HG03342 (cell line): ENCODE results near the gene VSX2.
"Not testable (repeated sequence)": the region's sequence is repeated elsewhere in the genome, so short reads cannot be mapped to it uniquely, and the experiment has no call there.

Experiments used
- ATAC-seq: cut with Tn5 transposase; IDR thresholded peaks from one replicate; pipeline ENCODE4 v1.9.1; 2021; ENCODE audit warnings: mild to moderate bottlenecking, moderate library complexity; ENCODE audit not compliant: unreplicated experiment

Gene VSX2

DNA sequence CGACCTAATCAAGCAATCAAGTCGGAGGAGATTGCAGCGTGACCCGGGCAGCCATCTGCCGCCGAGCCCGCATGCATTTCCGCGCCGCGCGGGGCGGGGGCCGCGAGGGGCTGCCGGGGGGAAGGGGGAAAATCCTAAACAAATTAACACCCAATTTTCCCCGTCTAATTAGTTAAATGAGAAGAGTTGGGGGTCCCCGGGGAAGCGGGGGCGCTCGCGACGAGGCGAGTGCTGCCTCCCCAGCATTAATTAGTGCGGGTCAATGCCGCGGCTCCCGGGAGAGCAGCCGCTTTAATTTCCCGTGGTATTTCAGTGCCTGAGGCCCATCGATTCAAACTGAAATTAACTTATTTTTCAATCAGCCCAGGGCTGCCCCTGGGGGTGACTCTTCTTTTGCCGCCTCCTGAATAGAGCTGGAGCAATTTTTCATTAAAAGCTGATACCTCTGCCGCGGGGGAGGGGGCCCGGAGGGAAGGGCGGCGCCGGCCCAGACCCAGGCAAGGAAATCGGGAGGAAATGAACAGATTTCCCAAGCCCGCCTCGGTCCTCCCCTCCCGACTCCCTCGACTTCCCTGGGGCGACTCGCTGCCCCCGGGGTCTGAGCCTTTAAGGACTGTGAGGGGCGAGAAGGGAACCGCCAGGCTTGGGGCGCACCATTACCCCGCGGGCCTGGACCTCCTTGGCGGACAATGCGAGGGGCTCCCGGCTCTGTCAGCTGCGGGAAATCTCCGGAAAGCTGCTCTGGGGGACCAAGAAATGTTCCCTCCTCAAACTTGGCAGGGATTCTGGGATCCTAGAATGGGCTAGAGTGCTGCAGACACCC is 18.9 kb downstream of the VSX2 start:
- ATAC-seq, result no peak

DNA sequence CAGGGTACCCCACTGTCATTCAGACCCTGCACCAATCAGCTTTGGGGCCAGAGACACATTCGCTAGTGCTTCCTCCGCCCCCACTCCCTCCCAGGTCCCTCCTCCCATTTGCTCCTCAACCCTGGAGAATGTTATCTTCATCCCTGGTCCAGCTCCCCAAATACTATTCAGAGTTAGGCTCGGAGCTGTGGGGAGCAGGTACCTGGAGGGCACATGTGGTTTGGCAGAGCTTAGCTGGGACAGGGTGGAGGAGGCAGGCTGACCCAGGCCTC is 19.5 kb downstream of the VSX2 start:
- ATAC-seq, result no peak

DNA sequence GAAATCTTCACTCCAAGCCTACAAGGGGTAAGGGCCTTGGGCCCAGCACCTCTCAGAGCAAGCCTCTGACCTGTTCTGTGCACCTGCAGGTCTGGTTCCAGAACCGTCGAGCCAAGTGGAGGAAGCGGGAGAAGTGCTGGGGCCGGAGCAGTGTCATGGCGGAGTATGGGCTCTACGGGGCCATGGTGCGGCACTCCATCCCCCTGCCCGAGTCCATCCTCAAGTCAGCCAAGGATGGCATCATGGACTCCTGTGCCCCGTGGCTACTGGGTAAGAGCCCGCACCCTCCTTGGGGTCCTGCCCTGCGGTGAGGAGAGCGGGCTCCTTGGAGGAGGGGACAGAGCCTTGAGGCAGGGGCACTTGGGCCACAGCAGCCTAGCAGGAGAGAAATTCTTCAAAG is 20.3 kb downstream of the VSX2 start:
- no peak for ATAC-seq

- ATAC-seq, result no peak
Observed at GRCh38 chr14:74260525-74261233, 21.4 kb downstream of the VSX2 start.

DNA sequence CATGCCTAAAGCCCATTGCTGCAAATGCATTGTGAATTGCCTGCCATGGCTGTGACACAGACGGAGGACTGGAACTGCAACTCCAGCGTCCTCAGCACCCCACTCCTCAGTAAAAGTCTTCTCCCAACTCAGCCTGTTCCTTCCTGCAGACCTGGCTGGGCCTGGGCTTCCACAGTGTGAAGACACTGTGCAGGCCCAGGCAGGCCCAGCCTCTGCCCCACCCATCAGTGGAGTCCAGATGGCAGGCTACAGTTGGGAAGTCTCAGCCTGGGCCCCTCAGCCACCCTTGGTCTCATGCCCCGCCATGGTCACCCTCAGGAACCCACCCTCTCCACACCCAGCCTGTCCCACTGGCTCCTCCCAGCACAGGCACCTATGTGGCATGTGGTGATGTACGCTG is 22.0 kb downstream of the VSX2 start:
- no peak for ATAC-seq

DNA sequence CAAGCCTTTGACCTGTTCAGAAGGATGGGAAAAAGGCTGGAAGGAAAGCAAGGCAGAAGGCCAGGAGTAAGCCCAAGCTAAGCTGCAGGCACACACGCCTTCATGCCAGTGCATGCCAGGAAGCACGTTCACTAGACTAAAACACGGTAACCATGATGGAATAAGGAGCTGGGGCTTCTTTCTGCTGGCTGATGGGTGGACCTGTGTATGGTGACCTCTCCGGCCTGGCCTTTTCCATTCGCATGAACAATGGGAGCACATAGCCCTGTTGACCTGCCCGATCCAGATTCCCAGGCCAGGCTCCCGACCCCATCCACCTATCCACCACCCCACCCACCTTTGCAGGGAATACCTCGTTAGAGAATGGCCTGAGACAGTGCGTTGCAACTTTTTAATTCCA is 22.8 kb downstream of the VSX2 start:
- no peak for ATAC-seq

GRCh38 chr14:74263181-74263580 is 23.9 kb downstream of the VSX2 start:
- no peak for ATAC-seq

DNA sequence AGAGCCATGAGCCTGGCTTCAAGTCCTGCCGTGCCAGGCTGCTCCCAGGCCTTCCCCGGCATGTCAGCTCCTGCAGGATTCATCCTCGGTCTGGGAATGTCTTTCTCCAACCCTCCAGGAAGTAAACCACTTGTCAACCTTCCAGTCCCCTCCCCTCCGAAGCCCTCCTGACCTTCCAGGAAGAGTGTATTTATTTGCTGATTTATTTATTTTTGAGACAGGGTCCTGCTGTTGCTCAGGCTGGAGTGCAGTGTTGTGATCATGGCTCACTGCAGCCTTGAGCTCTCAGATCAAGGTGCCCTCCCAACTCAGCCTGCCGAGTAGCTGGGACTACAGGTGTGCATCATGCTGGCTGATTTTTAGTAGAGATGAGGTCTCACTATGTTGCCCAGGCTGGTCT is 24.7 kb downstream of the VSX2 start:
- no peak for ATAC-seq

GRCh38 chr14:74265301-74265965 is 26.2 kb downstream of the VSX2 start:
- ATAC-seq, result no peak

- ATAC-seq, result no peak
Observed at GRCh38 chr14:74267588-74267987, 28.3 kb downstream of the VSX2 start.

DNA sequence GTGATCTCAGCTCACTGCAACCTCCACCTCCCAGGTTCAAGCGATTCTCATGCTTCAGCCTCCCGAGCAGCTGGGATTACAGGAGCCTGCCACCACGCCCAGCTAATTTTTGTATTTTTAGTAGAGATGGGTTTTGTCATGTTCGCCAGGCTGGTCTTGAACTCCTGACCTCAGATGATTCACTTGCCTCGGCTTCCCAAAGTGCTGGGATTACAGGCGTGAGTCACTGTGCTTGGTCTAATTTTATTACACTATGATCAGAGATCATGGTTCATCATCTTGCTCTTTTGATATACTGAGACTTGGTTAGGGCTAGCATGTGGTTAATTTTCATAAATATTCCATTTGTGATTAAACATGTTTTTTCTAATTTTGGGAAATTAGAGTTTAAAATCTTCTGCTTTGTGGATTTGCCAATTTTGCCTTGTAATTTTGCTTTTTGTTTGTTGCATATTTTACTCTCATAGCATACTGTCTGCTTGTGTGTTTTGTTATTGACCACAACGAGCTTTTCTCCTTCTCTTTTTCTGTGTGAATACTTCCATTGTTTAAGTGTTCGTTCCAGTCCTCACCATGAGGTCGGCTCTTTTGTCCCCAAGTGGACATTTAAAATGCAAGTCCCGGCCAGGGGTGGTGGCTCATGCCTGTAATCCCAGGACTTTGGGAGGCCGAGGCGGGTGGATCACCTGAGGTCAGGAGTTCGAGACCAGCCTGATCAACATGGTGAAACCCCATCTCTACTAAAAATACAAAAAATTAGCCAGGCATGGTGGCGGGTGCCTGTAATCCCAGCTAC is 31.3 kb downstream of the VSX2 start:
- not testable (repeated sequence) for ATAC-seq

GRCh38 chr14:74271365-74271764 is 32.1 kb downstream of the VSX2 start:
- ATAC-seq, result no peak

GRCh38 chr14:74275241-74275841 is 36.1 kb downstream of the VSX2 start:
- no peak for ATAC-seq

- ATAC-seq, result no peak
Observed at GRCh38 chr14:74278080-74278479, 38.8 kb downstream of the VSX2 start.

DNA sequence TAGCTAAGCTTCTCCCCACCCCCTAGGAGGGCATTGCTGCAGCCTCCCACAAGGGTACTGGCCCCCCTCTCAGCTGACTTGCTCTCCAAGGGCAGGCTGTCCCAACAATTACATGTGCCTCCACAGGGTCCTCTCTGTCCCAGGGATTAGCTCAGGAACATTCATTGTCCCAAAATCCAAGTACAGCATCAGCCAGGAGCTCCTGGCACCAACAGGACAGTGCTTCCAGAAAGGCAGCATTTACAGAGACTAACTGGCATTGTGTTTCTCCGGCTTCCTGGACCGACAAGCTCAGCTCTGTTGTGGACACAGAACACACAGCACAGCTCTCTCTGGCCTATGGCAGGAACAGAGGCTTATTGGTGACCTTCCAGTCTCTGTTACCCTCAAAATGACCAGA is 41.8 kb downstream of the VSX2 start:
- no peak for ATAC-seq

GRCh38 chr14:74286736-74287135 is 47.5 kb downstream of the VSX2 start:
- no peak for ATAC-seq

GRCh38 chr14:74289801-74290200 is 50.6 kb downstream of the VSX2 start:
- ATAC-seq, result no peak

DNA sequence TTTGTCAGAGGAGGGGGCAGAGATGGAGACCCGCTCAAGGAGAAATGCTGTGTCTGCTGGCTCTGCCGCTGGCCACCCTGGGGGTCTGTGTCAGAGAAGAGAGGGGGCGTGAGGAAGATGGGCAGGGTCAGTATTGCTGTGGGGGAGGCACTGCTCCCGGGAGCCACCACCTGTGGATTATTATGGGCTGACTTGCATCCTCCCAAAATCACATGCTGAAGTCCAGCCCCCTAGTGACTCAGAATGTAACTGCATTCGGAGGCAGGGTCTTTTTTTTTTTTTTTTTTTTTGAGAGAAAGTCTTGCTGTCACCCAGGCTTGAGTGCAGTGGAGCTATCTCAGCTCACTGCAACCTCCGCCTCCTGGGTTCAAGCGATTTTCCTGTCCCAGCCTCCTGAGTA is 51.2 kb downstream of the VSX2 start:
- no peak for ATAC-seq

DNA sequence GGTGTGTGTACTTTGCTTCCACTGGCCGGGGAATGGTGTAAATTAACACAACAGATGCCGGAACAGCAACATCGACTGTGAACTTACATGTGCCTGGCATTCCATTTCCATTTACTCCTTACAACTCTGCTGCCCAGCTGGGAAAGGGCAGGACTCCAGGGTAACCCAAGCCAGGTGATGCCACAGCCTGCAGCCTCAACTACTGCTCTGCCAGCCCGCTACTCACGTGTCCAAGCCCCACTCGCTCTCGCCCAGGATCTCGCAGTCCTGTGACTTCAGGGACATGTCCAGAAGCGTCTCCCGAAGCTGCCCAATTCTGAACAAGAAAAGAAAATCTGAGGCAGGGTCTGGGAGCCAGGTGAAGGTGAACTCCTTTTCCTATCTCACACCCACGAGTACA is 52.8 kb downstream of the VSX2 start:
- ATAC-seq, result no peak

DNA sequence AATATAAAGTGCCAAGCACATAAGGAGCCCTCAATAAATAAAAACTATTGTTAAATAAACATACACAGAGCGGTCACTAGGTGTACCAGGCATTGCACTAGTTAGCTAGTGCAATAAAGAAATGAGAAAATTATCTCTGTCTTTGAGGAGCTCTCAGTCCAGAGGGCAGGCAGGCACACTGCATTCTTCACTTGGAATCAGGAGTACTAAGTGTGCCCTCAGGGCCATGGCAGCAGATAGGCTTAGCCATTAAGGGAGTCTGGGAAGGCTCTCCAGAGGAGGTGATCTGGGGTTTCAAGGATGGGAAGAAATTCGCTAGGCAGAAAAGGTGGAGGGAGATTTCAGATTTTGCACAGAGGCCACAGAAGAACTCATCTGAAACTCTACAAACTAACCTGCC is 54.4 kb downstream of the VSX2 start:
- no peak for ATAC-seq

GRCh38 chr14:74296037-74296467 is 56.8 kb downstream of the VSX2 start:
- no peak for ATAC-seq
